22Rv1 (cell line): ENCODE results near the gene MYRIP.

ENCODE experiments used
- ZFX ChIP-seq: fragments of 450-650 bp; IDR thresholded peaks from 2 replicates; pipeline ENCODE4 v1.6.1; 2017; ENCODE audit warnings: antibody characterized with exemption, borderline replicate concordance
- TF ChIP-seq, protein P1 (sequence below): fragments of 450-650 bp; IDR thresholded peaks from 2 replicates; pipeline ENCODE4 v1.5.1; 2017; ENCODE audit warnings: mild to moderate bottlenecking

DNA sequence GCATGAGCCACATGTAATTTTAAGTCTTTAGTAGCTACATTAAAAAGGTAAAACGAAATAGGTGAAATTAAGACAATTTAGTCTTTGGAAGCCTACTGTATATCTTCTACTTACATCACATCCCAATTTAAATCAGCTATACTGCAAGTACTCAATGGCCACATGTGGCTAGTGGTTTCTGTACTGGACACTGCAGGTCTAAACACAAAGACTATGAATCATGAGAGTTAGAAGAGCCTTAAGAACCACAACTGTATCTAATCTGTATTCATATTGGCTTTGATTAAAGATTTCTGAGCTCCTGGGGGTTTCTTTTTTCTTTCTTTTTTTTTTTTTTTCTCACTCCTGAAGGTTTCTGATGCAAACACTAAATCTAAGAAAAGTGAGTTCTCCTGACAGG, 497.8 kb downstream of the MYRIP start:
- TF ChIP-seq, protein P1, sequence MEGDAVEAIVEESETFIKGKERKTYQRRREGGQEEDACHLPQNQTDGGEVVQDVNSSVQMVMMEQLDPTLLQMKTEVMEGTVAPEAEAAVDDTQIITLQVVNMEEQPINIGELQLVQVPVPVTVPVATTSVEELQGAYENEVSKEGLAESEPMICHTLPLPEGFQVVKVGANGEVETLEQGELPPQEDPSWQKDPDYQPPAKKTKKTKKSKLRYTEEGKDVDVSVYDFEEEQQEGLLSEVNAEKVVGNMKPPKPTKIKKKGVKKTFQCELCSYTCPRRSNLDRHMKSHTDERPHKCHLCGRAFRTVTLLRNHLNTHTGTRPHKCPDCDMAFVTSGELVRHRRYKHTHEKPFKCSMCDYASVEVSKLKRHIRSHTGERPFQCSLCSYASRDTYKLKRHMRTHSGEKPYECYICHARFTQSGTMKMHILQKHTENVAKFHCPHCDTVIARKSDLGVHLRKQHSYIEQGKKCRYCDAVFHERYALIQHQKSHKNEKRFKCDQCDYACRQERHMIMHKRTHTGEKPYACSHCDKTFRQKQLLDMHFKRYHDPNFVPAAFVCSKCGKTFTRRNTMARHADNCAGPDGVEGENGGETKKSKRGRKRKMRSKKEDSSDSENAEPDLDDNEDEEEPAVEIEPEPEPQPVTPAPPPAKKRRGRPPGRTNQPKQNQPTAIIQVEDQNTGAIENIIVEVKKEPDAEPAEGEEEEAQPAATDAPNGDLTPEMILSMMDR = no peak
- TF ChIP-seq ZFX = no peak
